ENCODE results near the gene PROM1.
A peak's percentile ranks its signal among the peaks of the same experiment; 100 is the strongest.

The PROM1 gene

GRCh38 chr4:16109256-16109655 lies 25.4 kb upstream of the PROM1 start:
- FAIRE-seq: no peak

DNA sequence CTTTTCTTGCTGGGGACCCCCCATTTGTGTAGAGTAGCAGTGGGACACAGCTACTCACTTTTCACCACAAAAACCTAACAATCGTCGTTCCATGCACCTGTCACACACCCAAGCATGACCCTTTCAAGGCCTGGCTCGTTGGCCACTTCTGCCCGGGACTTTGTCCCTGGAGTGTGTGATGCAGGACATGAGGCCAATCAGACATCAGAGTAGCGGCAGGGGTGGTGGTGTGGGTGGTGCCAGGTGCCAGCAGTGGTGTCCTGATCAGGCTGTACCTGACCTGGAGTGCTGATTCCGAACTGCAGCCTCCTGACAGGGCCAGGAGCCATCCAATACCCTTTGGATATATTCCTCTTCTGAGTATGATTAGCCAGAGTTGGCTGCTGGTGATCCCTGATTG lies 23.1 kb upstream of the PROM1 start:
- FAIRE-seq: no peak

- no peak for FAIRE-seq
These were observed 20.7 kb upstream of the PROM1 start for GRCh38 chr4:16104520-16104919.

GRCh38 chr4:16102356-16102755 lies 18.5 kb upstream of the PROM1 start:
- FAIRE-seq: no peak

DNA sequence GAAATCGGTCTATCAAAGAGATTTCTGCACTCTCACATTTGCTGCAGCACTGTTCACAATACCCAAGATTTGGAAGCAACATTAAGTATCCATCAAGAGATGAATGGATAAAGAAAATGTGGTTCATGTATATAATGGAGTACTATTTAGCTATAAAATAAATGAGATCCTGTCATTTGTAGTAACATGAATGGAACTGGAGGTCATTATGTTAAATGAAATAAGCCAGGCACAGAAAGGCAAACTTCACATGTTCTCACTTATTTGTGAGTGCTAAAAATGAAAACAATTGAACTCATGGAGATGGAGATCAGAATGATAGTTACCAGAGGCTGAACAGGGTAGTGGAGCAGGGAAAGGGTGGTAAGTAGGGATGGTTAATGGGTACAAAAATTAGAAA lies 17.0 kb upstream of the PROM1 start:
- FAIRE-seq: peak; percentile 10

DNA sequence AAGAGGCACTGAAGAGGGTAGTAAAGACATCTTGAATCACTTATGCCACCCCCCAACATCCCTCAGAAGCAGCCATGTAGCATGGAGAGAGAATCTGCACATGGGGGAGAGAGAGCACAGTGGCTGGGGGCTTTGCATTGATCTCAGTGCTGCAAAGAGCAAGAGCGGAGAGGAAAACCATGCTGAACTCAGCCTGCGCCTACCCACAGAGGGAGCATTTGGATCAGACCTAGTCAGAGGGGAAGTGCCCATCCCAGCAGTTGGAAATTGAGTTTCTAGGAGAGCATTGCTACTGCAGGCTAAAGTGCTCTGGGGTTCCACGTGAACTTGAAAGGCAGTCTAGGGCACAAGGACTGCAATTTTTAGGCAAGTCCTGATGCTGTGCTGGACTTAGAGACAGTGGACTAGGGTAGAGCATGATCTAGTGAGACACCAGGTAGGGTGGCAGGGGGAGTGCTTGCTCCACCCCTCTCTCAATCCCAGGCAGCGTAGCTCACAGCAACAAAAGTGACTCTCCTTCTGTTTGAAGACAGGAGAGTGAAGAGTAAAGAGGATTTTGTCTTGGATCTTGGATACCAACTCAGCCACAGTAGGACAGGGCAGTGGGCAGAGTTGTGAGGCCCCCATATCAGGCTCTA lies 9.0 kb upstream of the PROM1 start:
- FAIRE-seq: no peak

GRCh38 chr4:16090096-16090705 lies 6.4 kb upstream of the PROM1 start:
- no peak for FAIRE-seq

DNA sequence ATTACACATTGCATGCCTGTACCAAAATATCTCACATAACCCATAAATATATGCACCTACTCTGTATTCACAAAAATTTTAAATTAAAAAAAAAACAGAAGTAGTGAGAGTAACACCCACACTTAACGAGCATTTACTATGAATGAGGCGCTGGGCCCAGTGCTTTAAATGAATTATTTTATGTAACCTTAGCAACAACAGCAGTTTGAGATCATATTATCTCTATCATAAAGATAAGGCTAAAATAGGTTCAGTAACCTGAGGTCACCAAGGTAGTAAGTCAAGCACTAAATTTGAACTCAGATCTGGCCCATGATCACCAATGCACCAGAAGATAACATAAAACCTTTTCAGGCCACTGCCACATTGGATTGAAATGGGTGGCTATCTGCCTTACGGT lies 5.3 kb upstream of the PROM1 start:
- no peak for FAIRE-seq

GRCh38 chr4:16088601-16089000 lies 4.8 kb upstream of the PROM1 start:
- FAIRE-seq: no peak

GRCh38 chr4:16085822-16086221 lies 2.0 kb upstream of the PROM1 start:
- FAIRE-seq: no peak

GRCh38 chr4:16082426-16083240 lies 1.2 kb downstream of the PROM1 start:
- FAIRE-seq: no peak

DNA sequence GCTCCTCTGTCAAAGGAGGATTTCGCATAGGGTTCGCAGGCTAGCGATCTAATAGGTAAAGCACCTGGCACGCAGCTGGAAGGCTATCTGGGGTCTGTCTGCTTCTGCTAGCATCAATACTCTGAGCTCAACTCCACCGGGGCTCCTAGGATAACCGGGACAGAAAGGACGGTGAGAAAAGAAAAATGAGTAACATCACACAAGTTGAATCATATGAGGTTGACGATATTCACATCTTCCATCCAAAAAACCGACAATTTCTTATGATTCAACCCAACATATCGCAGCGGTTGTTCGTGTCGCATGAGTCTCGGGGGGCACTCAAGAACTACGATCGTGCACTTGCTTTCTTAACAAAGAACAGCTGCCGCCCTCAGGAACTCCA lies 1.8 kb downstream of the PROM1 start:
- no peak for FAIRE-seq

GRCh38 chr4:16079046-16079445 lies 4.8 kb downstream of the PROM1 start:
- no peak for FAIRE-seq

DNA sequence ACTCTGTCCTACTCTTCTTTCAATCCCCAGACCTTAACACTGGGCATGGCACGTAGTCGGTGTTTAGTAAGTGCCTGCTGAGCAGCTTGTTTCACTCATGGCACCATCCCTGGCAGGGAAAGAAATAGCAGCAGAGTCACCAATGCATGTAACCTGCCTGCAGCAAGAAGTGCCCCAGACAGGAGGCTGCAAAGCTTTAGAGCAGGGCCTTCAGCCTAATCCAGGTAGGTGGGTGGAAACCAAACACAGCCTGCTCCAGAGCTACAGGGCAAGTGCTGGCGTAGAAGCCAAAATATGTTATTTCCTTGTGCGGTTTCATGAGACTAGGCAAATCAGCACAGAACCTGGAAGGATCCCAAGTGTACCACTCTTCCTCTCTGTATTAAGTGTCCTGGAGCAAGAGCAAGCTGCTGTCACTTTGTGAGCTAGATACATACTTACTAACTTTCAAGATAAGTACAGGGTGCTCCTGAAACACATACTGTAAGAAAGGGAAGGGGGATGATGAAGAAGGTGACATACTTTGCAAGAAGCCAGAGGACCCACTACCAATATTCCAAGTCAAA lies 5.5 kb downstream of the PROM1 start:
- FAIRE-seq: no peak

DNA sequence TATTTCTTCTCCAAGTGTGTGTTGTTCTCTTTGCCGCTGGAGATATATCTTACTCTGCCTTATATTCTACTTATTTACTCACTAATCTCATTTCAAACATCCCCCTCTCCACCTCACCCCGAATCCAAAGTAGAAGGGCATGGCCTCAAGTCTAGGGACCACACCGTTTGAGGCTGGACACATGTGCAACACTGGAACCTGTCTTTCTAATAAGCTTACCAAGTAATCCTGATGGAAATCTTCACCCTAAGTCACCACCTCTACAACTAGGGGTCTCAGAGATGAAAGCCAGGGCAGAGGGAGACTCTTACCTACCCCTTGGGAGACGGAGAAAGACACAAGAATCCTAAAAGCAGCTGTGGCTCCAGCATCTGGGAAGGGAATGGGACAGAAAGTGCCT lies 6.0 kb downstream of the PROM1 start:
- no peak for FAIRE-seq

- no peak for FAIRE-seq
These were observed 7.7 kb downstream of the PROM1 start for GRCh38 chr4:16075975-16076757.

DNA sequence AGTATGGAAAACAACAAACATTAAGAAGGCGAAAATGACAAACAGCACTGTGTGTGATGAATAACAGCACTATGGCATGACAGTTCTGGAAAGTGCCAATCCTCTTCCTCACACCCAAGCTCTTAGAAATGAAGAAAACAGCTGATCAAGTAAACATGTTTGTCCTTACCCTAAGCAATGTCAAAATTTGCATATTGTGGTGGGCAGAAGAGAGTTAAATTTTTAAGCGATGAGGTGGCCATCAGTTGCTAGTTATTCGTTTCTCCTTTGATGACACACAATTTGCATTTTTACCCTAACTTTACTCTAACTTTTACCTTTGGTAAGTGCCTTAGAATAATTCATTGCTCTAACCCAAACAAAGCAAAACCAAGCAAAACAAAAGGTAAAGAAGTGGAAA lies 8.8 kb downstream of the PROM1 start:
- no peak for FAIRE-seq

DNA sequence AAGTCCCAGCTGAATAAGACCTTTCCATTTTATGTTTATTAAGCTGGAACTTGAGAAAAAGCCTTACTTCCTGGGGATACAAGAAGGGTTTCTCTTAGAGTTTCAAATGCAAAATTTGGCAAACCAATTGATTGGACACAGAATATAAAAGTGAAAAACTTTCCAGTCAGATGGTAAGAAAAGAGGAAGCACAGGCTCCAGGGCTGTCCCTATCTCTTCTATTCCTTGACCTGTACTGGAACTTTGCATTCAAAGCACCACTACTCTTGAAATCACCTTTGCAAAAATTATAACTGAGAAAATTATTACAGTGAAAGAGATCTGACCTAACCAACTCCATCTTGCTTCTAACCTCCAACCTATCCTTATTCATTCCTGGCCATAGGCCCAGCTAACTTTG lies 11.7 kb downstream of the PROM1 start:
- no peak for FAIRE-seq

DNA sequence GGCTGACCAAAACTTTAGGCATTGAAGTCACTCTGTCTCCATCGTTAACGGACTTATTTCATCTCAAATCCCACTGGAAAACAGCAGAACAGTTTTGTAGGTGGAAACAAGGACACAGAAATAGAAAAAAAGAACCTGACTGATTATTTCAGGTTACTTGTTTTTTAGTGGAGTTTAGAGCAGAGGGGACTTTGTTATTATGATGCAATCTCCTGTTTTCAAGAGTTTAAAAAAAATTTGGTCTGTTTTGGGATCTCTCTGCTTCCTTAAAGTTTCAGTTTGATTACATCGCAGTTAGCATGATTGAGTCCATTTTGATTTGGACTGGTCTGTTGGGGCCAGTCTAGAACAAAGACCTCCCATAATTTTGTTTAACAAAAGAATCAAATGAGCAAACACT lies 13.6 kb downstream of the PROM1 start:
- FAIRE-seq: no peak

- FAIRE-seq: no peak
These were observed 16.3 kb downstream of the PROM1 start for GRCh38 chr4:16067515-16067914.

DNA sequence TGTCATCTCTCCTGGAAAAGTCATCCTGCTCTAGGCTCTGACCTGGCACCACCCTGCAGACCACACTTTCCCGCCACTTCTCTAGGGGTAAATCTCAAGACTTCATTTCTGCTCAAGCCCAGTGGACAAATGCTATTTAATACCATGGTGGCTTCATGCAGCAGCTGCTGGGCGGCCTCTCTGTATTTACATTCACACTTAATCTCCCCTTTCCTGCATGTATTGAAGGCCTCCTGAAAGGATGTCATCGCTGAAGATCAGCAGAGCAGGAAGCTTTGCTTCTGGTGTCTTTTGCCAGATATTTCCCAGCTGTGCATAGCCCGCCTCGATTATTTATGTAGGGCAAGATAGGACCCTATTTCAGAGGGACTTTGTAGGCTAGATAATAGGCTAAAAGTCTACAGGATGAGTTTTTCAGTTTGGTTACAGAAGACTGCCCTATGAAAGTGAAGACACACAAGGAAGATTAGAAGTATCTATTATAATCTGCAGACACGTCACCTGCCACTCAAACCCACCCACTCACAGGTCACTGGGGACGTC lies 17.2 kb downstream of the PROM1 start:
- FAIRE-seq: no peak

DNA sequence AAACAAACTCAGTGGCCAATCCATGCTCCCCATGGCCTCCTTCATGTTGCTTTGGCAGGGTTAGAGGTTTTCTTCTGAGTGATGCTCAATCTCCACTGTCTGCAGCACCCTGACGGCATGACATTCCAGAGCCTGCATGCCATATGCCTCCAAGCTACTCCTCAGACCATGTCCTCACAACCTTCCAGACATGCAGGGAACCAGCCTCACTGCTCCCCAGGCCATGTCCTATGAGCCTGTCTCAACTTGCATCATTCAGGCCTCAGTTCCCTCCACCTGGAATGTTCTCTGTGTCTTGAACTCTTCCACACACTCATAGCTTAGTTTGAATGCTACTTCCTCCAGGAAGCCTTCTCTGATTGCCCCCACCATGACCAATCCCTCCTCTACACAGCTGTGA lies 18.8 kb downstream of the PROM1 start:
- no peak for FAIRE-seq

- FAIRE-seq: no peak
These were observed 21.2 kb downstream of the PROM1 start for GRCh38 chr4:16062601-16063000.
